K562 (cell line): ENCODE data around the gene SOX21. TPM values are rescaled to one million over a fixed set of nuclear protein-coding genes. Genes with fewer than 3 reads are reported as not detected.

Experiments used
- BRCA1 ChIP-seq, 2 experiments: fragments of 450-650 bp in 1 of 2; sonication (generic) in 1 of 2; formaldehyde crosslinking in 1 of 2; IDR thresholded peaks; 2 replicates each; pipeline versions ENCODE4 v1.5.0 to v1.6.1; 2017 to 2020; ENCODE audit warnings: mild to moderate bottlenecking in 1 of 2, missing genetic modification reagents in 1 of 2
- BRD4 ChIP-seq: fragments of 200-600 bp; sonication (generic); IDR thresholded peaks from 2 replicates; pipeline ENCODE4 v1.6.1; 2017; ENCODE audit warnings: inconsistent platforms
- CCAR2 ChIP-seq: fragments of 200-400 bp; formaldehyde crosslinking; IDR thresholded peaks from 2 replicates; pipeline ENCODE4 v1.6.1; 2017; ENCODE audit warnings: mild to moderate bottlenecking, low read depth, low read length
- CXXC5 ChIP-seq: fragments of 250-450 bp; sonication (Bioruptor Pico); IDR thresholded peaks from 2 replicates; pipeline ENCODE4 v1.8.0; 2022; ENCODE audit warnings: inconsistent platforms, mild to moderate bottlenecking, moderate library complexity
- ESRRB ChIP-seq: fragments of 250-450 bp; sonication (Bioruptor Pico); IDR thresholded peaks from 2 replicates; pipeline ENCODE4 v1.5.0; 2020; ENCODE audit warnings: mild to moderate bottlenecking, moderate library complexity, borderline replicate concordance
- GABPB2 ChIP-seq: fragments of 250-450 bp; sonication (Bioruptor Pico); conservative IDR thresholded peaks from 2 replicates; pipeline ENCODE4 v1.5.1; 2021; ENCODE audit warnings: mild to moderate bottlenecking
- KDM5B ChIP-seq: fragments of 200-600 bp; sonication (generic); IDR thresholded peaks from 2 replicates; pipeline ENCODE4 v1.6.1; 2012; ENCODE audit warnings: low read depth, mild to moderate bottlenecking, moderate library complexity, low read length, control low read depth, inconsistent platforms; ENCODE audit not compliant: insufficient replicate concordance
- L3MBTL2 ChIP-seq: fragments of 450-650 bp; IDR thresholded peaks from 2 replicates; pipeline ENCODE4 v1.6.1; 2016; ENCODE audit warnings: mild to moderate bottlenecking, moderate library complexity
- MBD2 ChIP-seq: sonication (generic); IDR thresholded peaks from 2 replicates; pipeline ENCODE4 v1.6.1; 2016; ENCODE audit warnings: low read depth, borderline replicate concordance
- MTA3 ChIP-seq: fragments of 450-650 bp; formaldehyde crosslinking; IDR thresholded peaks from 2 replicates; pipeline ENCODE4 v1.6.1; 2017; ENCODE audit warnings: mild to moderate bottlenecking, borderline replicate concordance
- MYNN ChIP-seq, 2 experiments: sonication (generic); formaldehyde crosslinking in 1 of 2; IDR thresholded peaks; 2 replicates each; pipeline versions ENCODE4 v1.5.0 to v1.6.1; 2016 to 2020; ENCODE audit warnings: antibody characterized with exemption in 1 of 2, missing genetic modification reagents in 1 of 2
- NFRKB ChIP-seq: fragments of 450-650 bp; IDR thresholded peaks from 2 replicates; pipeline ENCODE4 v1.6.1; 2016; ENCODE audit warnings: low read depth
- PKNOX1 ChIP-seq: fragments of 450-650 bp; IDR thresholded peaks from 2 replicates; pipeline ENCODE4 v1.6.1; 2016
- PML ChIP-seq: IDR thresholded peaks from 2 replicates; pipeline ENCODE4 v1.6.1; 2012; ENCODE audit warnings: low read length, inconsistent platforms
- RAD21 ChIP-seq, 2 experiments: fragments of 250-450 bp in 1 of 2; fragments of 450-650 bp in 1 of 2; sonication (Bioruptor Pico) in 1 of 2; formaldehyde crosslinking in 1 of 2; IDR thresholded peaks in 1 of 2; conservative IDR thresholded peaks in 1 of 2; 2 replicates each; pipeline versions ENCODE4 v1.4.0 to v1.8.0; 2020 to 2022; ENCODE audit warnings: mild to moderate bottlenecking in 2 of 2, moderate library complexity in 1 of 2
- RBFOX2 ChIP-seq: fragments of 200-400 bp; formaldehyde crosslinking; IDR thresholded peaks from 2 replicates; pipeline ENCODE4 v1.6.1; 2017; ENCODE audit warnings: low read depth, mild to moderate bottlenecking, low read length, moderate library complexity
- RNF2 ChIP-seq: sonication (generic); IDR thresholded peaks from 2 replicates; pipeline ENCODE4 v1.6.1; 2016
- SMARCA4 ChIP-seq: fragments of 450-650 bp; IDR thresholded peaks from 2 replicates; pipeline ENCODE4 v1.6.1; 2016
- THRA ChIP-seq: fragments of 450-650 bp; IDR thresholded peaks from 2 replicates; pipeline ENCODE4 v1.6.1; 2017; ENCODE audit warnings: mild to moderate bottlenecking, moderate library complexity
- USF1 ChIP-seq: sonication (generic); formaldehyde crosslinking; IDR thresholded peaks from 2 replicates; pipeline ENCODE4 v1.9.0; 2022; ENCODE audit warnings: mild to moderate bottlenecking, missing genetic modification reagents
- ZNF224 ChIP-seq: sonication (generic); formaldehyde crosslinking; IDR thresholded peaks from 2 replicates; pipeline ENCODE4 v1.8.0; 2022; ENCODE audit warnings: mild to moderate bottlenecking, missing genetic modification reagents
- polyA plus RNA-seq, 8 experiments: library from polyadenylated mRNA; depleted of rRNA in 4 of 8; stranded (reverse) in 5 of 8; unstranded in 3 of 8; fragments of >200 nt; fragmentation: Nextera tagmentation in 2 of 8; fragmentation: Illumina TruSeq in 1 of 8; extraction: Ambion mirVana in 2 of 8; extraction: Trizol in 1 of 8; gene quantifications; 2 replicates each; pipeline versions ENCODE4 v1.2.1 to v1.2.3, GENCODE V29; 2011 to 2014; ENCODE audit warnings: inconsistent platforms in 1 of 8, missing spikeins in 1 of 8
- total RNA-seq, 7 experiments: library from RNA; depleted of rRNA in 6 of 7; stranded (reverse); fragments of >200 nt in 6 of 7; fragmentation: Illumina TruSeq in 2 of 7; extraction: Trizol in 2 of 7; gene quantifications; 2 replicates each; pipeline versions ENCODE4 v1.2.1 to v1.2.3, GENCODE V29; 2011 to 2021; ENCODE audit warnings: low replicate concordance in 1 of 7
- TF ChIP-seq, protein P1 (sequence below): fragments of 450-650 bp; IDR thresholded peaks from 2 replicates; pipeline ENCODE4 v1.6.1; 2016; ENCODE audit warnings: low read depth, mild to moderate bottlenecking, moderate library complexity
- TF ChIP-seq, protein P2 (sequence below): sonication (generic); formaldehyde crosslinking; IDR thresholded peaks from 2 replicates; pipeline ENCODE4 v1.8.1; 2023; ENCODE audit warnings: mild to moderate bottlenecking, missing genetic modification reagents

Gene SOX21
- total and polyA plus RNA-seq, 9 of the 15 experiments (the other 6 are each of a cell fraction or from before 2014, with no cell fraction given), result 0.07 TPM; not detected in 8

- TF ChIP-seq, protein P1, sequence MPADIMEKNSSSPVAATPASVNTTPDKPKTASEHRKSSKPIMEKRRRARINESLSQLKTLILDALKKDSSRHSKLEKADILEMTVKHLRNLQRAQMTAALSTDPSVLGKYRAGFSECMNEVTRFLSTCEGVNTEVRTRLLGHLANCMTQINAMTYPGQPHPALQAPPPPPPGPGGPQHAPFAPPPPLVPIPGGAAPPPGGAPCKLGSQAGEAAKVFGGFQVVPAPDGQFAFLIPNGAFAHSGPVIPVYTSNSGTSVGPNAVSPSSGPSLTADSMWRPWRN, result peak; percentile 51; the same call in 1 of the 2 replicates
- TF ChIP-seq ZNF224, result no peak
- TF ChIP-seq L3MBTL2, result 0 out of 2 replicates have a peak, but pooled peaks have one; percentile 26
- TF ChIP-seq CCAR2, result no peak
- TF ChIP-seq BRD4, result no peak
- no peak for TF ChIP-seq THRA
- peak; percentile 52; the same call in 1 of the 2 replicates for TF ChIP-seq RBFOX2
- TF ChIP-seq BRCA1 (IDR thresholded peaks at IDR 0.05), result no peak
- TF ChIP-seq BRCA1 (CRISPR knock-in tag; IDR thresholded peaks at IDR 0.05), result no peak
- TF ChIP-seq RAD21 (CRISPR knock-in tag; conservative IDR thresholded peaks at IDR 0.05 in 1 of 2, IDR thresholded peaks at IDR 0.05 in 1 of 2), result peak in 1 of 2 experiments; percentile 21; a peak in 1 of 4 replicates
- TF ChIP-seq MTA3, result peak; percentile 79
- TF ChIP-seq KDM5B, result no peak
- peak; percentile 80 for TF ChIP-seq RNF2
- TF ChIP-seq PKNOX1, result peak; percentile 21; the same call in 1 of the 2 replicates
- TF ChIP-seq MBD2, result peak; percentile 35; the same call in 1 of the 2 replicates
- peak; percentile 78; the same call in 1 of the 2 replicates for TF ChIP-seq NFRKB
- TF ChIP-seq, protein P2, sequence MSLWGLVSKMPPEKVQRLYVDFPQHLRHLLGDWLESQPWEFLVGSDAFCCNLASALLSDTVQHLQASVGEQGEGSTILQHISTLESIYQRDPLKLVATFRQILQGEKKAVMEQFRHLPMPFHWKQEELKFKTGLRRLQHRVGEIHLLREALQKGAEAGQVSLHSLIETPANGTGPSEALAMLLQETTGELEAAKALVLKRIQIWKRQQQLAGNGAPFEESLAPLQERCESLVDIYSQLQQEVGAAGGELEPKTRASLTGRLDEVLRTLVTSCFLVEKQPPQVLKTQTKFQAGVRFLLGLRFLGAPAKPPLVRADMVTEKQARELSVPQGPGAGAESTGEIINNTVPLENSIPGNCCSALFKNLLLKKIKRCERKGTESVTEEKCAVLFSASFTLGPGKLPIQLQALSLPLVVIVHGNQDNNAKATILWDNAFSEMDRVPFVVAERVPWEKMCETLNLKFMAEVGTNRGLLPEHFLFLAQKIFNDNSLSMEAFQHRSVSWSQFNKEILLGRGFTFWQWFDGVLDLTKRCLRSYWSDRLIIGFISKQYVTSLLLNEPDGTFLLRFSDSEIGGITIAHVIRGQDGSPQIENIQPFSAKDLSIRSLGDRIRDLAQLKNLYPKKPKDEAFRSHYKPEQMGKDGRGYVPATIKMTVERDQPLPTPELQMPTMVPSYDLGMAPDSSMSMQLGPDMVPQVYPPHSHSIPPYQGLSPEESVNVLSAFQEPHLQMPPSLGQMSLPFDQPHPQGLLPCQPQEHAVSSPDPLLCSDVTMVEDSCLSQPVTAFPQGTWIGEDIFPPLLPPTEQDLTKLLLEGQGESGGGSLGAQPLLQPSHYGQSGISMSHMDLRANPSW (CRISPR knock-in tag), result no peak
- no peak for TF ChIP-seq ESRRB (CRISPR knock-in tag)
- peak; percentile 95 for TF ChIP-seq SMARCA4
- TF ChIP-seq CXXC5 (CRISPR knock-in tag), result peak; percentile 80
- no peak for TF ChIP-seq USF1
- no peak for TF ChIP-seq MYNN (IDR thresholded peaks at IDR 0.05)
- TF ChIP-seq MYNN (CRISPR knock-in tag; IDR thresholded peaks at IDR 0.05), result no peak
- peak; percentile 66; the same call in 1 of the 2 replicates for TF ChIP-seq PML
- no peak for TF ChIP-seq GABPB2
Measured at GRCh38 chr13:94662274-94662945, 49.9 kb downstream of the SOX21 start (continued).
